GM19452 (cell line): ENCODE results near the gene CYB5R3.
"Not testable (repeated sequence)": the region's sequence is repeated elsewhere in the genome, so short reads cannot be mapped to it uniquely, and the experiment has no call there.

ENCODE experiments used
- ATAC-seq: cut with Tn5 transposase; IDR thresholded peaks from one replicate; pipeline ENCODE4 v1.9.1; 2021; ENCODE audit not compliant: unreplicated experiment

The CYB5R3 gene

GRCh38 chr22:42626431-42626830, 22.8 kb downstream of the CYB5R3 start:
- no peak for ATAC-seq

GRCh38 chr22:42625416-42625815, 23.8 kb downstream of the CYB5R3 start:
- no peak for ATAC-seq

- no peak for ATAC-seq
Measured at GRCh38 chr22:42624551-42625106, 24.6 kb downstream of the CYB5R3 start.

- no peak for ATAC-seq
Measured at GRCh38 chr22:42623756-42624441, 25.3 kb downstream of the CYB5R3 start.

- no peak for ATAC-seq
Measured at GRCh38 chr22:42623301-42623751, 25.9 kb downstream of the CYB5R3 start.

- ATAC-seq = no peak
Measured at GRCh38 chr22:42622061-42622710, 27.0 kb downstream of the CYB5R3 start.

GRCh38 chr22:42621505-42622002, 27.6 kb downstream of the CYB5R3 start:
- no peak for ATAC-seq

- no peak for ATAC-seq
Measured at GRCh38 chr22:42620084-42620483, 29.1 kb downstream of the CYB5R3 start.

- ATAC-seq = no peak
Measured at GRCh38 chr22:42619261-42620063, 29.7 kb downstream of the CYB5R3 start.

GRCh38 chr22:42617155-42617983, 31.8 kb downstream of the CYB5R3 start:
- no peak for ATAC-seq

- ATAC-seq = not testable (repeated sequence)
Measured at GRCh38 chr22:42615860-42616175, 33.4 kb downstream of the CYB5R3 start.

GRCh38 chr22:42615092-42615859, 33.9 kb downstream of the CYB5R3 start:
- peak; percentile 63 for ATAC-seq

GRCh38 chr22:42614312-42615091, 34.7 kb downstream of the CYB5R3 start, which contains the start of gene POLDIP3:
Gene POLDIP3, minus strand, starts transcription at chr22:42614883. Its CDS starts 26 bp downstream, at chr22:42614857.
- peak; percentile 67 for ATAC-seq

GRCh38 chr22:42613872-42614301, 35.3 kb downstream of the CYB5R3 start:
- ATAC-seq = no peak

- ATAC-seq = no peak
Measured at GRCh38 chr22:42612336-42612735, 36.9 kb downstream of the CYB5R3 start.

GRCh38 chr22:42611051-42611450, 38.1 kb downstream of the CYB5R3 start:
- no peak for ATAC-seq

GRCh38 chr22:42610186-42610585, 39.0 kb downstream of the CYB5R3 start:
- no peak for ATAC-seq

GRCh38 chr22:42608823-42609361, 40.3 kb downstream of the CYB5R3 start:
- ATAC-seq = no peak
